Esophagus (tissue), 2 donors: Measurements from ENCODE around the gene HNRNPH1. TPM values are rescaled to one million over a fixed set of nuclear protein-coding genes. Genes with fewer than 3 reads are reported as not detected.
A peak's percentile ranks its signal among the peaks of the same experiment; 100 is the strongest.

ENCODE experiments used
- H3K27ac ChIP-seq, 2 donors: one replicate each; pipeline ENCODE4 v1.5.1; 2013; ENCODE audit warnings: low read depth in 2 of 2, mild to moderate bottlenecking in 2 of 2, inconsistent platforms in 1 of 2, low read length in 1 of 2, moderate library complexity in 1 of 2
- H3K27me3 ChIP-seq, 2 donors: one replicate each; pipeline ENCODE4 v1.6.1; 2013; ENCODE audit warnings: low read length in 2 of 2, control low read depth in 1 of 2, mild to moderate bottlenecking in 1 of 2; ENCODE audit not compliant: insufficient read depth in 2 of 2, control insufficient read depth in 1 of 2
- H3K36me3 ChIP-seq, 2 donors: one replicate each; pipeline ENCODE4 v1.6.1; 2013; ENCODE audit warnings: low read length in 1 of 2; ENCODE audit not compliant: control insufficient read depth in 2 of 2, insufficient read depth in 2 of 2
- H3K4me1 ChIP-seq, 2 donors: one replicate each; pipeline ENCODE4 v1.6.1; 2013; ENCODE audit warnings: low read length in 1 of 2; ENCODE audit not compliant: control insufficient read depth in 2 of 2, insufficient read depth in 2 of 2
- H3K4me3 ChIP-seq, 2 donors: one replicate each; pipeline ENCODE4 v1.5.1; 2013; ENCODE audit warnings: low read length in 2 of 2, mild to moderate bottlenecking in 2 of 2, low read depth in 1 of 2, moderate library complexity in 1 of 2
- H3K9me3 ChIP-seq, 2 donors: one replicate each; pipeline ENCODE4 v1.6.1; 2013; ENCODE audit warnings: mild to moderate bottlenecking in 2 of 2, low read depth in 1 of 2, low read length in 1 of 2, moderate library complexity in 1 of 2; ENCODE audit not compliant: control insufficient read depth in 2 of 2, insufficient read depth in 1 of 2
- WGBS, 2 donors: extraction: QIAGEN DNeasy Blood & Tissue Kit; methylation state at CpG; one replicate each; pipeline ENCODE4 v1.1.7; 2013; 5-methylcytosine and 5-hydroxymethylcytosine counted together
- polyA plus RNA-seq, 2 donors: library from polyadenylated mRNA; stranded (reverse); fragments of 200-250 nt; gene quantifications; one replicate each; pipeline ENCODE4 v1.2.3, GENCODE V29; 2013
- donor health status: healthy with polysubstance abuse.
- donor health status: Bipolar disorder and iron deficiency.

The HNRNPH1 gene
- polyA plus RNA-seq, 2 donors, result 156 to 247 TPM

DNA sequence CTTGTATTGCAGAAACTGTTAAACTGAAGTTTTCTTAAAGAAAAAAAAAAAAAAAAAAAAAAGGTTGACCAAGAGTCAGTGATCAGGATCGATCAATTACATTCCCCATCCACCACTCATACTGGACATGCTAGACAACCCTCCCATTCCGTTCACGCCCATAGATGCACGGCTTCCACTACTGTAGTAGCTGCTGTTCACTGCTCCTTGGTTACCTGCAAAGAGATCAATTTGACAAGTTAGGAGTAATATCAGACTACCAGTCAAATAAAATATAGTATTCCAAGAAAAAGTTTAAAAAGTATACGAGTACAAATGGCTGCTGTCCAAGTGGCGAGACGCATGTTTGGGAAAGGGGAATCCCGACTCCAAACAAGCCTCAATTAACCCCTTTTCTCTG lies 8.7 kb downstream of the HNRNPH1 start:
- whole genome bisulfite sequencing, 2 donors, result 37 to 47% methylated on average over 8 of the region's 8 CpGs
- Histone ChIP-seq H3K9me3 (no peaks in the 10 kb centered on the region), H3K36me3 (peaks cover 17 to 48% of the 10 kb centered on the region in 2 donors), H3K27ac (no peak overlapping the region), H3K27me3 (no peaks in the 10 kb centered on the region), H3K4me1 (peaks cover 0 to 6% of the 10 kb centered on the region in 2 donors), H3K4me3 (no peak overlapping the region)

DNA sequence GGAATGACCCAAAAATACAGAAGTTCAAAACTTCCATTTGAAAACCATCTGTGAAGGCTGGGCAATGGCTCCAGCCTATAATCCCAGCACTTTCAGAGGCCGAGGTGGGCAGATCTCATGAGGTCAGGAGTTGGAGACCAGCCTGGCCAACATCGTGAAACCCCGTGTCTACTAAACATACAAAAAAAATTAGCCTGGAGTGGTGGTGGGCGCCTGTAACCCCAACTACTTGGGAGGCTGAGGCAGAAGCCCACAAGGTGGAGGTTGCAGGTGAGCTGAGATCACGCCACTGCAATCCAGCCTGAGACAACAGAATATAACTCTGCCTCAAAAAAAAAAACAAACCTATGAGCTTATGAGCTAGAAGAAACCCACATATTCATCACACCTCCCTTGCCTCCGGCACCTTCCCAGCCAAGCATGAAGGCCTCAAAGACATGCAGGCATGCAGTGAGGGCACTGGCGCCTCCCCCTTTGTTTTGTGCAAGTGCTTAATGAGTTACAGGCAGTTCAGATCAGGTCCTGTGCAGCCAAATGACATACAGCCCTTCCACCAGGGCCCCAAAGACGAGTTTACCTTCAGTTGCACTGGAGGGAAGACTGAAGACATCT lies 9.9 kb downstream of the HNRNPH1 start:
- no peaks in the 10 kb centered on the region for H3K9me3 ChIP-seq
- H3K27ac ChIP-seq, result peak overlapping the region in 1 of 2 donors; percentile 58
- H3K4me3 ChIP-seq, result no peak overlapping the region
- H3K27me3 ChIP-seq, result no peaks in the 10 kb centered on the region
- WGBS, 2 donors, result 45 to 63% methylated on average over 8 of the region's 8 CpGs
- peaks cover 17 to 53% of the 10 kb centered on the region in 2 donors for H3K36me3 ChIP-seq
- peaks cover 0 to 8% of the 10 kb centered on the region in 2 donors for H3K4me1 ChIP-seq

DNA sequence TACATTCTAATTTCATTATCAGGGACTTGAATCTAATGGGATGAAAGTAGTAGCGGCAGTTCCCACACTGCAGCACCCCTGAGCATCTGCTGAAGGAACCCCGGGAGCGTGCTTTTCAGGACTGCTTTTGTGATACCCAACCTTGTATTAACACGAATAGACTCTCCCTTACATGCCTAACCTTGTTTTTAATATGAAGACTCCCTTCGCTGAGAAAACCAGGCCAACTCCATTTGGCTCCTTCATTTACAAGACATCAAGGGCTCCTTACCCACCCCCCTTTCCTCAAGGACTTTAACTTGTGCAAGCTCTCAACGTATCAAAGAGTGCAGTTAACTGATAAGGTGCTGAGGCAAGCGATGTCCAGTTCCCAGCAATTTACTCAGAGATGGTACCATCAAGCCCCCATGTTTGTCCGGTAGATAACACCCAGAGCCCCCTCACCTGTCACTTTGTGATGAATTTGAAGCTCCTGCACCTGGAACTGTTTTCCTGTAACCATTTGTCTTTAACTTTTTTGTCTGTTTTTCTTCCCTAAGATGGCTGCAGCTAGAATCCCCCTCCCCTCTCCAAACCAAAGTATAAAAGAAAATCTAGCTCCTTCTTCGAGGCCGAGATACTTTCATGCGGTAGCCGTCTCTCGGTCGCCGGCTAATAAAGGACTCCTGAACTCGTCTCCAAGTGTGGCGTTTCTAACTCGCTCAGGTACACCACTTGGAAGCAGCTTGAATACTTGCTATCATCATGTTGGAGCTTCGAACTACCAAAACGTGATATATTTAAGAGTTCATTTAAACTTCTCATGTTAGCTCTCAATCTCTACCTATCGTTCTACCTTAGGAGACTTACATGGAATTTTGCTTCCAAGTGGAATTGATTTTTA lies 10.7 kb downstream of the HNRNPH1 start:
- Histone ChIP-seq H3K27me3 (no peaks in the 10 kb centered on the region), H3K4me3 (no peak overlapping the region), H3K27ac (no peak overlapping the region), H3K36me3 (peaks cover 17 to 49% of the 10 kb centered on the region in 2 donors), H3K9me3 (no peaks in the 10 kb centered on the region), H3K4me1 (peaks cover 0 to 8% of the 10 kb centered on the region in 2 donors)
- WGBS, 2 donors, result 76 to 78% methylated on average over 21 of the region's 21 CpGs

DNA sequence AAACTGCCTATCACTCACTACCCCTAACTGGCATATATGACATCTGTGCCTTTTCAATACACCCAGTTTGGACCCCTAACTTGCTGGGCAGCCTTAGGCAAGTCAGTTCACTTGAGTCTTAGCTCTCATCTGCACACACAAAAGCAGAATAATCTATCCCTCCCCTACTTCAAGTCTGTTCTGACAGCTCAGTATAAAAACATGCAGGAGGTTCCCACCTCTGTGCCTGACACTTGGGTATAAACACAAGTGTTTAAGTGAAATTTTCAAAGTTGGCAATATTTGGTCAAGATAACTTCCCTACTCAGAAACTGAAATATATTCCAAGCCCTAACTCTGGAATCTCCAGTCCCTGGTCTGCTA lies 12.6 kb downstream of the HNRNPH1 start:
- H3K4me1 ChIP-seq, result peaks cover 0 to 19% of the 10 kb centered on the region in 2 donors
- H3K36me3 ChIP-seq, result peaks cover 8 to 55% of the 10 kb centered on the region in 2 donors
- no peaks in the 10 kb centered on the region for H3K9me3 ChIP-seq
- peak overlapping the region in 1 of 2 donors; percentile 34 for H3K27ac ChIP-seq
- no peaks in the 10 kb centered on the region for H3K27me3 ChIP-seq
- no peak overlapping the region for H3K4me3 ChIP-seq

DNA sequence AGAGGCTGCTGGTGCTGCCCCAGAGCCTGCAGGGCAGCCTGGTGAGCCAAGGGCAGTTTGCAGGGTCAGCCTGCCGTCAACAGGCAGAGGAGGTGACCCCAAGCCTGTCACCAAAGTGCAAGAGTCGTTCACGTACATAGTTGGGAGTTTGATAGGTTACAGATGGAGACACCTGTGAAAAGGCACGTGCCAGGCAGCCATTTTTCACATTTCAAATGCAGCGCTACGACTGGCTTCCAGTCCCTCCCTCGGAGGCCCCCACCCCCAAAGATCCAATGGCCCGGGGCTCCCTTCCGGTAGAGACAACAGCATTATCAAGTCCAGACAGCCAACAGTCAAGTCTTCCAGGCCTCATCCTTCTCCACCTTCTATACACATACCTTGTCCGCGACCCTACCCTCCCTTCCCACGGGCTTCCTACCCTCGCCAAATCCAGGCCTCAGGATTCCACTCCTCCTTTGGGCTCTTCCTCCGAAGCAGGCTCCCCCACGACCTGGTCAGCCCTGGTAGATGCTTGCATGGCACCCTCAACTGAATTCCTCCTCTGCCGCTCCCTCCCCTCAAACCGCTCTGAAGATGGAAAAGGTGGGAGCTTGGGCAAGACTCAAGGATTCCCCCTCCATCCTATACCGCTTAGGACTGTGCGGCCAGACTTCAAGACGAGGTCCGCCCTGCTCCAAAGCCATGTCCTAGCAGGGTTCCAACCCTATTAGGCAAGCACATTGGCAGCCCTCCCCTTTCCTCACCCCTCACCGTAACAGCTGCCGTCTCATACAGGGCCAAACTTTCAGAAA lies 13.2 kb downstream of the HNRNPH1 start:
- peak overlapping the region; percentile 30 to 34 for H3K27ac ChIP-seq
- WGBS, 2 donors, result 52 to 63% methylated on average over 23 of the region's 23 CpGs
- no peak overlapping the region for H3K4me3 ChIP-seq
- H3K27me3 ChIP-seq, result no peaks in the 10 kb centered on the region
- peaks cover 0 to 24% of the 10 kb centered on the region in 2 donors for H3K4me1 ChIP-seq
- no peaks in the 10 kb centered on the region for H3K9me3 ChIP-seq
- H3K36me3 ChIP-seq, result peaks cover 9 to 55% of the 10 kb centered on the region in 2 donors

DNA sequence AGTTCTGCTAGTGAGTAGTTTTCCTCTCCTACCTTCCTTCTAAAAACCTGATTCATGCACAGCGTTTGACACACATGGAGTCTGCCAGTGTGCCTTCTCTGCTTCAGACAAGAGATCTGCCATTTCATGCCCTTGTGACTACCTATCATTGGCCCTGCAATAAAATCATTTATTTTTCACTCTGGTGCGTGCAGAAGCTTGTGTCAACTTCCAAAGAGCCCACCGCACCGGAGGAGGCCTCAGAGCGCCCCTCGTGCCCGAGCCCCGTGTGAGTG lies 13.7 kb downstream of the HNRNPH1 start:
- Histone ChIP-seq H3K9me3 (no peaks in the 10 kb centered on the region), H3K36me3 (peaks cover 10 to 53% of the 10 kb centered on the region in 2 donors), H3K4me1 (peaks cover 0 to 25% of the 10 kb centered on the region in 2 donors), H3K27ac (peak overlapping the region in 1 of 2 donors; percentile 34), H3K27me3 (no peaks in the 10 kb centered on the region), H3K4me3 (no peak overlapping the region)
- WGBS, 2 donors, result 67 to 72% methylated on average over 8 of the region's 8 CpGs

DNA sequence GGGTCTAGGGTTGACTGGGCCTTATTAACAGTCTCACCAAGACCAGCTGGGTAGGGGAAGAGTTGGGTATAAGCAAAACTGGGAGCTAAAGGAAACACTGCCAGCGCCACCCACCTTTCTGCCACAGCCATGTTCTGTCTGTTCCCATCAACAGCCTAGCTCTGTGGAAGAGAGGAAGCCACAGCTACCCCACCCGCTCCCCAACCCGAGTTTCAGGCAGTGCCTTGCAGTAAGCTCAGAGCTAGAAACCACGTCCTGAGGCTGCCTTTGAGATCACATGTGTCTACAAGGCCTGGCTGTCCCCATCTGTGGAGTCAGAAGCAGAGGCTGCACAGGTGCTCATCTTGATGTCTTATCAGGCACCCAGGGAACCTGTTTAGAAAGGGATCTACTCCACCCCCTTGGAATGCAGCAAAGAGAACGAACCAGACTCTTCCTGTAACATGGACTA lies 15.3 kb downstream of the HNRNPH1 start:
- H3K36me3 ChIP-seq, result peaks cover 6 to 47% of the 10 kb centered on the region in 2 donors
- H3K4me1 ChIP-seq, result peaks cover 0 to 22% of the 10 kb centered on the region in 2 donors
- no peaks in the 10 kb centered on the region for H3K9me3 ChIP-seq
- WGBS, 2 donors, result 41 to 51% methylated on average over 5 of the region's 5 CpGs
- H3K4me3 ChIP-seq, result no peak overlapping the region
- peak overlapping the region; percentile 34 to 38 for H3K27ac ChIP-seq
- no peaks in the 10 kb centered on the region for H3K27me3 ChIP-seq

DNA sequence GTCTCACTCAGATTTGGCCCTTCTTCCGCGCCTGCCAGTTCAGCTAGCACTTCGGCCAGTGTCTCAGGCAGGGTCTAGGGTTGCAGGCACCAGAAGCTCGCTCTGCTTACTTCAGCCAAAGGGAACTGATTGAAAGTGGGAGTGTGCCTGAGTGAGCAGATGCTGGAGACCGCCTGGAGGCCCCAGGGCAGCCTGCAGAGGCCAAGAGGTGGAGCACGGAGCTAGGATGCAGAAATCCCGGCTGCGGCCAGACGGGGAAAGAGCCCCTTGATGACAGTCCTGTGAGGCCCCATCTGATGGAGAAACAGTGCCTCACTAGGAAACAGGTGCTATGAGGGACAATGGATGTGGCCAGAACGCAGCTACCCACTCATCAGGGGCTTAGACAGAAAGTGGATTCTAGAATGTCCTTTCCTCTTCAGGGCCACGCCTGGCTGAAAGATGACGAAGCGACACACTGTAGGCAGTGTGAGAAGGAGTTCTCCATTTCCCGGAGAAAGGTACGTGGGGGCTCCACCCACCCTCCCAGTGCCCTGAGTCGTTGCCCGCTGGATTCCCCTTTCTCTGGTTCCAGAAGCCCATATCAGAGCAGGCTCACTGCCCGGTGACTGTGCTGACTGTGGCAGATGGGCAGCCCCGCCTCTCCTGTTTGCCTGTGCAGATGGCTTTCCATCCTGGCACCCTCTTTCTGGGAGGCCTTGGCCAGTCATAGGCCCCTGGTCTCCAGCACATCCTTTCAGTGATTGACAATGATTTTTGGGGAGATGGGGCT lies 16.1 kb downstream of the HNRNPH1 start:
- no peak overlapping the region for H3K4me3 ChIP-seq
- no peaks in the 10 kb centered on the region for H3K27me3 ChIP-seq
- peak overlapping the region; percentile 34 to 38 for H3K27ac ChIP-seq
- H3K36me3 ChIP-seq, result peaks cover 7 to 44% of the 10 kb centered on the region in 2 donors
- 55 to 64% methylated on average over 19 of the region's 19 CpGs for WGBS, 2 donors
- peaks cover 0 to 22% of the 10 kb centered on the region in 2 donors for H3K4me1 ChIP-seq
- no peaks in the 10 kb centered on the region for H3K9me3 ChIP-seq

DNA sequence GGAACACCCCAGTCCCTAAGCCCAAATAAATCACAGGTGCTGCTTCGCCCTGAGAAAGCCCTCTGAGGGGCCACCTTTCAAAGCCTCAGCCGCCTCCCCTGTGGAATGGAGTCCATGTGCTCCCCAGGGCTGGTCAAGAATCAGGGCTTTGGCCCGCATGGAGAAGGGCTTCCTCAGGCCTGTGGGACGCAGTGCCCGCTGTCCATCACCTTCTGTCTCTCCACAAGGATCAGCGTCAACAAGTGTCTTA lies 16.6 kb downstream of the HNRNPH1 start:
- Histone ChIP-seq H3K27ac (no peak overlapping the region), H3K36me3 (peaks cover 12 to 48% of the 10 kb centered on the region in 2 donors), H3K27me3 (no peaks in the 10 kb centered on the region), H3K4me3 (no peak overlapping the region), H3K4me1 (peaks cover 0 to 22% of the 10 kb centered on the region in 2 donors), H3K9me3 (no peaks in the 10 kb centered on the region)
- 84% methylated on average over 6 of the region's 6 CpGs for WGBS, 2 donors
